HL-60/S4 treated with phorbol 12-myristate 13-acetate at 8.2 ng/mL for 4 days and 3 days (cell line): ENCODE measurements around the gene GALNT1.

ENCODE experiments used
- in situ Hi-C: fragments of 300-500 bp; cut with MboI; formaldehyde crosslinking; loops from 2 replicates; pipeline ENCODE4 v1.15.0; 2022; ENCODE audit warnings: low sequenced_read_pairs

The GALNT1 gene

GRCh38 chr18:35711227-35711626 lies 129.7 kb downstream of the GALNT1 start:
- in situ Hi-C loops: no loop called here

DNA sequence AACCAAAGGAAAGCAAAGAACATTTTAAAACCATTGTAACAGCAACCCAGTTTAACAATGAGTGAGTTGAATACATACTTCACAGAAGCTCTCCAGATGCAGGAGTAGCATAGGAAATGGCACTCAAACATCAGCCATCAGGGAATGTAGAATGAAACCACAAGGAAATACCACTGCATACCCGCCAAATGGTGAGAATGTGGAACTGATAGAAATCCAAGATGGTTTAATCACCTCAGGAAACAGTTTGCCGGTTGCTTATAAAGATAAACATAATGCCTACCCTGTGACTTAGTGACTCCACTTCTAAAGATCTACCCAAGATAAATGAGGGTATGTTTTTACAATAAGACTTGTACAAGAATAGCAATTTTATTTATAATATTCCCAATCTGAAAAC lies 132.0 kb downstream of the GALNT1 start:
- in situ Hi-C loops: no loop called here

DNA sequence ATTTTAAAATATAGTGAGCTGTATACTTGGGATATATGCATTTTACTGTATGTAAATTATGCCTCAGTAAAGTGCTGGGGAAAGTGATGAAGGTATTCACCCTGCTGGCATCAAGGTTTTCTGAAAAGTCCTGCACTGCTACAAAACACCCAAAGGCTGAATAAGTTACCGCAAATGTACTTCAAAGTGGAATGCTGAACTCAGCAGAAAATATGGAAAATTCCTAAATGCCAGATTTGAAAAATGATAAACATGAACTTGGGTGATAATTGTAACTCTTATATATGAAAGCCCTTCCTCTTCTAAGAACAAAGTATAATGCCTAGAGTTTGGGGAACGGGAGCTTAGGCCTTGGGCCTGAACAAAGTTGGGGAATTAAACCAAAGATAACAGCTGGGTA lies 133.0 kb downstream of the GALNT1 start:
- in situ Hi-C loops: no loop called here

- in situ Hi-C loops: no loop called here
Observed at GRCh38 chr18:35715139-35715538, 133.6 kb downstream of the GALNT1 start.

- in situ Hi-C loops: no loop called here
Observed at GRCh38 chr18:35716169-35716831, 134.8 kb downstream of the GALNT1 start.

- in situ Hi-C loops: no loop called here
Observed at GRCh38 chr18:35717182-35717581, 135.6 kb downstream of the GALNT1 start.

DNA sequence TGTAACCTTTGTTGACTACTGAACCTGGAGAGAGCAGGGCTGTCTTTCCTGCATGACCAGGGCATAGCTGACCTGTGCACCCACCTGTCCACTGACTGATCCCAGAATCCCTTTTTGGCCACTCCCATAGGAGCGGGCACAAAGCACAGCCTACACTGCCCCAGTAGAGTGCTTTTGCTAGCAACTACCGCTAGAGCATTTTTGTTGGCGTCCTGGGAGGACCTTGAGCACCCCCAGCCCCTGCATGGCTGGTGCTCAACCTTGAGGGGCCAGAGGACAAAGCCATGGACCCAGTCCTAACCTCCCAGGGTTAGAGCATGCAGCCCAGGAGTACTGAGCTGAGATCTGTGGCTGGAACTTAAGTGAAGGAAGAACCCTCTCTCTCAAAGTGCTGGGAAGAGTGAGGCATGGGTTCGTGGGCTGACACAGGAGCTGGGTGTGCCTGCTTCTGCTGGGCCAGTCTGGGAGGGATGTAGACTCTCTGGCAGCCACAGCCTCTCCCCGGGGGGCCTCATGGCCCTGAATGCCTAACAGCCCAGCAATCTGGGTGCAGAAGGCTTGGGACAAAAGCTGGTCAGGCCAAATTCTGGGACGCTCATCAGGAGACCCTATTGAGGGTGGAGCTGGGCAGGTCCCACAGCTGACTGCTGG lies 140.0 kb downstream of the GALNT1 start:
- in situ Hi-C loops: no loop called here

- in situ Hi-C loops: no loop called here
Observed at GRCh38 chr18:35728676-35729075, 147.1 kb downstream of the GALNT1 start.

- in situ Hi-C loops: no loop called here
Observed at GRCh38 chr18:35729991-35730668, 148.6 kb downstream of the GALNT1 start.

DNA sequence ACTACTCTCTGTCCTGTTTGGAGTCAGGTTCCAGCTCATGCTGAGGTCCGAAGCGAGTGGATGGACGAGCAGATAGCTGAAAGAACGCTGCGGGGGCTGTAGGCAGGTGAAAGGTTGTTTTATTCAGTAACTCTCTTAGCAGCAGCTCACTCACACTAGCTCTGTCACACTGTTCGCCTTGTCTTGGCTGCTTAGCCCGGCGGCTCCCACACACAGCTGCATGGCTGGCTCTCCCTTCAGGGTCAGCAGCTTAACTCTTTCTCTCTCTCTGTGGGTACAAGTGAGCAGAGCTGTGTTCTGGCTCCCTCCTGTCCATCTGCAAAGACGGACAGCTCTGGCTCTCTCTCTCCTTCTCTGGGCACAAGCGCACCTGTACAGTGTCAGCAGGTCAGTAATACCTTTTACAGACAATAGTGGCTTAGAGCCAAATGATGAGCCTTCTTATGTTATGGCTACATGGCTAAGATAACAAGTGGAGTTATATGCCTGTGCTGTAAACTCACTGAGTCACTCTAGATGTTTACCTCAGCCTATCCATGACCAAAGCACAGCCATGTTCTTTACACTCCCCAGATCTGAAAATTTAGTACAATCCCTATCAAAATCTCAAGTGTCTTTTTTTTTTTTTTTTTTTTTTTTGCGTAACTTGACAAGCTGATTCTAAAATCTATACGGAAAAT lies 149.3 kb downstream of the GALNT1 start:
- in situ Hi-C loops: no loop called here

DNA sequence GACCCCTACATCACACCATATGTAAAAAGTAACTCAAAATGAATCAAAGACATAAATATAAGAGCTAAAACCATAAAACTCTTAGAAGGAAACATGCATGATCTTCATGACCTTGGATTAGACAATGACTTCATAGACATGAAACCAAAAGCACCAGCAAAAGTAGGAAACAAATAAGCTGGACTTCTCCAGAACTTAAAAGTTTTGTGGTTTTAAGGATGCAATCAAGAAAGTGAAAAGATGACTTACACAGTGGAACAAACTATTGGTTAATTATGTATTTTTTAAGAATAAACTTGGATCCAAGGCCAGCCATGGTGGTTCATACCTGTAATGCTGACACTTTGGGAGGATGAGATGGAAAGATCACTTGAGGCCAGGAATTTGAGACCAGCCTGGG lies 150.2 kb downstream of the GALNT1 start:
- in situ Hi-C loops: no loop called here

DNA sequence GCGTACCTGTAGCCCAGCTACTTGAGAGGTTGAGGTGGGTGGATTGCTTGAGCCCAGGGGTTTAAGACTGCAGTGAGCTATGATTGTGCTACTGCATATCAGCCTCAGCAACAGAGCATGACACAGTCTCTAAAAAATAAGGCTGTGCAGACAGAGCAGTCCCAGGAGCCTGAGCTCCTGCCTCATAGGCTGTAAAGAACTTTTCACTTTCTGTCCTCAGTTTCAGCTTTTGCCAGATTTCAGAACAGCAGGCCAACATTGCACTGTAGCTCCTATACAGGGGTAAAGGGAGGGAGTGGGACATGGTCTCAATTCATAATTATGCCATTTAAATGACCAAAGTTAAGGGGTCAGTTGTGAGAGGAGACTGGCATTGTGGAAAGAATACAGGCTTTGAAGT lies 150.6 kb downstream of the GALNT1 start:
- in situ Hi-C loops: no loop called here

DNA sequence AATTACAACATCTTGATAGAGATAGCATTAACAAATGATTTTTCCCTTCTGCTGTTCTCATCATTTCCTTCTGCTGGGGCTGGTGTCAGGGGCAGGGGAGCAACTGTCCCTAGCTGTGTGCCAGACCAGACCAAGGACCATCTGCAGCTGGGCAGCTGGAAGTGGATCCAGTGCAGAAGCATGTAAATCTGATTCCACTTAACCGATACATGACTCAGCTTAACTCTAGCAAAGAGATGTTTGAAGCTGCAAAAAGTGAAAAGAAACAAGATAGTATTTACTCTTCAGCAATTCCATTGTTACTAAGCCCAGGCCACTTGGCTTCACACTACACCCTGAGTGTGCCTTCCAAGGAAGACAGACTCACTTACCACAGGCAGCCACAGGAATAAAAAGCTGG lies 151.1 kb downstream of the GALNT1 start:
- in situ Hi-C loops: no loop called here

- in situ Hi-C loops: no loop called here
Observed at GRCh38 chr18:35733408-35733807, 151.9 kb downstream of the GALNT1 start.

- in situ Hi-C loops: no loop called here
Observed at GRCh38 chr18:35736696-35737095, 155.2 kb downstream of the GALNT1 start.

DNA sequence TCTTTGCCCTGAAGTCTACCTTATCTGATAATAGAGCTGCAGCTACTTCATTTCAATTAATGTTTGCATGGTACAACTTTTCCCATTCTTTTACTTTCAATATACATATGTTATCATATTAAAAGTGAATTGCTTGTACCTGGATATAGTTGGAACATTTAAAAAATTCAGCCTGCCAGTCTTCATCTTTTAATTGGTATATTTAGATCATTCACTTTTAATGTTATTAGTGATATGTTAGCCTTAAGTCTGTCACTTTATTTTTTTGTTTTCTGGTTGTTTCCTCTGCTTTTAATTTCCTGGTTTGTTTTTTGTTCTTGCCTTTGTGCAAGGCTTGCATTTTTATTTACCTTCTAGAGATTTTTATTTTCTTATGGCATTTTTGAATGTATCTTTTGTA lies 158.2 kb downstream of the GALNT1 start:
- in situ Hi-C loops: no loop called here

DNA sequence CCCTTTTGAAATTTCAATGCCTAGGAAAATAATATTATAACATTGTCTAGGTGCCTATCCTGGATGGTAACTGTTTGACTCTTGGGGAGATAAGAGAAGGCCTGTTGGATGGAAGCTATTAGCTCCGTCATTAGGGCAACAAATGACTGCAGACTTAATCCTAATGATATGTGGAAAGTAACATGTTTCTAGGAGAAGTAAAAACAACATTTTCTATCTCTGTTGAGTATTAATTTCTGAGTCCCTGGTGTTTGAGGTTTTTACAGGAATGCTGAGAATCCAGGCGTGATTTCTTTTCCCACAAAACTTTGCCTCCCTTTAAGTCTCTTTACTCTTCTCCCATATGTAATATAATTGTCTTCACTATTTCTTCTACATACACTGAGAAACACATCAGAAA lies 159.1 kb downstream of the GALNT1 start:
- in situ Hi-C loops: no loop called here

GRCh38 chr18:35743916-35744315 lies 162.4 kb downstream of the GALNT1 start:
- in situ Hi-C loops: no loop called here

GRCh38 chr18:35745814-35746213 lies 164.3 kb downstream of the GALNT1 start:
- in situ Hi-C loops: no loop called here

GRCh38 chr18:35746826-35747339 lies 165.3 kb downstream of the GALNT1 start:
- in situ Hi-C loops: no loop called here

GRCh38 chr18:35747894-35748472 lies 166.4 kb downstream of the GALNT1 start:
- in situ Hi-C loops: no loop called here
